GM19438 (cell line): ENCODE measurements around the gene ADAM12.

Experiments used
- ATAC-seq: cut with Tn5 transposase; IDR thresholded peaks from one replicate; pipeline ENCODE4 v1.9.1; 2021; ENCODE audit warnings: low read depth; ENCODE audit not compliant: unreplicated experiment

Gene ADAM12

GRCh38 chr10:126127481-126128029, 260.7 kb downstream of the ADAM12 start:
- no peak for ATAC-seq

DNA sequence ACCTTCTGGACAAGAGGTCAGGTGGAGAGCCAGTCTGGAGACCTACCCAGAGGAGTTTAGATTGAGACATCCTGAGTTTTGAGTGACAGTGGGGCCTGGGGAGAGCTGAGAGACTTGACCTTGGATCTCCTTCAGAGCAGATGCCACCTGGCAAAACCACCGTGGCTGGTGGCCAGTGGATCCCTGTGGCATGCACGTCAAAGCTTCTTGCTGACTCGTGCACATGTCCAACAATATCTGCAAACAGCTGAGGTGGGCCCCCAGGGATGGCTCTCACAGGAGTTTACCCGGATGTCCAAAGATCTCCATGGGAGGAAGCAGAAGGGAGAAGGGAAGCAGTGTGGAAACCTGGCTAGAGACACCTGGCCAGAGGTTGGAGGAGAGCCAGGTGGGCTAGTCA, 261.4 kb downstream of the ADAM12 start:
- no peak for ATAC-seq

DNA sequence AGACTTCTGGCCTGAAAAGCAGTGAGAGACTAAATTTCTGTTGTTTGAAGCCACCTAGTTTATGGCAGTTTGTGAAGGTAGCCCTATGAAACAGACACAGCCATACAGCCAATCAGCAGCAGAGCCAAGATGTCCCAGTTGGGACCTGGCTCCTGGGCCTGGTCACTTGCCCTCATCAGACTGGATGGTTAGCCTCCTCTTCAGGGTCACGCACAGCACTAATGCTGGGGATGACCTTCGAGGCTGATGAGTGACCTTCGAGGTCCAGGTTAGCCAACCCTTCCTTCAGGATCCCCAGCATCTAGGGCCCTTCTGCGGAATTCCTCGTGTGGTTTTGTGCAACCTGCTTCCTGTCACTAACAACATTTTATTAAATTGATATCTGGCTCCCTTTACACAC, 262.3 kb downstream of the ADAM12 start:
- ATAC-seq = no peak

DNA sequence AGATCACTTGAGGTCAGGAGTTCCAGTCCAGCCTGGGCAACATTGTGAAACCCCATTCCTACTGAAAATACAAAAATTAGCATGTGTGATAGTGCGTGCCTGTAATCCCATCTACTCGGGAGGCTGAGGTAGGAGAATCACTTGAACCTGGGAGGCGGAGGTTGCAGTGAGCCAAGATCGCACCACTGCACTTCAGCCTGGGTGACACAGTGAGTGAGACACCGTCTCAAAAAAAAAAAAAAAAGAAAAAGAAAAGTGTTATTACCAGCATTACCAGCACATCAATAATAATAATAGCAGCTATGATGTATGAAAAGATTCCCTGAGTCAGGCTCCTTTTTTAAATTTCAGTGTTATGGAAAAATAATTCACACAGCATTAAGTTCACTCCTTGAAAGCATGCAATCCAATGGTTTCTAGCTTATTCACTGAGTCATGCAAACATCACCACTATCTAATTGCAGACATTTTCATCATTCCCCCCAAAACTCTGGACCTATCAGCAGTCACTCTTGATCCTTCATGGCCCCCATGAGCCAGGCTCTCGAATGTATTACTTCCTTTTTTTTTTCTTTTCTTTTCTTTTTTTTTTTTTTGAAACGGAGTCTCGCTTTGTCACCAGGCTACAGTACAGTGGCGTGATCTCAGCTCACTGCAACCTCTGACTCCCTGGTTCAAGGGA, 263.5 kb downstream of the ADAM12 start:
- no peak for ATAC-seq

- no peak for ATAC-seq
These were observed 264.2 kb downstream of the ADAM12 start for GRCh38 chr10:126124046-126124445.

DNA sequence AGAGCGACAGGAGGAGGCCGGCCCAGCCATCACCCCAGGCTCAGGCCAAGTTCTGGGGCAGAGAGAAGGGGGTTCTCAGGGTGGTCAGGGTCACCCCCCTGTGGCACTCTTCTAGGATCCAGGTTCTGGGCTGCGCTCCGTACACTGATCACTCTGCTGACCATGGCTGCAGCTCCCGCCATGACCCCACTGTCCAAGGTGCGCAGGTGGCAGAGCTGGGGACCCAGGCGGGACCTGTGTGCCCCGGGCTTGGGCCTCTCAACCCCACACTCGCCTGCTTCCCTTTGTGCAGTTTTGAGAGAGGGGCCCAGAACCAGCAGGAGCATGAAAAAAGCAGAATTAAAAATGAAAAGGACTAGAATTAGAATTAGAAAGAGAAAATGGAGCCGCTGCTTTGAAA, 264.8 kb downstream of the ADAM12 start:
- ATAC-seq = no peak

DNA sequence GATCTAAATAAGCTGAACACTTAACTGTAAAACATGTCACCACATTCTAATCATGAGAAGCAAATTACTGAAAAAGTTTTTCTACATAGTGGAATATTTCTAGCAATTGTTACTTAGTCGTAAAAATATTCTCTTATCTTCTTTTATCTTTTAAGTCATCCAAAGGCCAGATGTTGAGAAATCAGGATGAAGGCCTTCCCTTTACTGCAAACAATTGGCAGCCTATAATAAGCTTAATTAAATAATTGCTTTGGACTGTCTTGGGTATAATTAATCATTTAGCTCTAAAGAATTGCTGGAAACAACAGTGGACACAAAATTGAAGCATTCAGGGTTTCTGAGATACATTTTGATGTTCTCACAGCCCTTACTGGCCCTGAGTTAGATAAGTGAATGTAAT, 265.4 kb downstream of the ADAM12 start:
- no peak for ATAC-seq

- ATAC-seq = no peak
These were observed 268.7 kb downstream of the ADAM12 start for GRCh38 chr10:126119599-126119998.

GRCh38 chr10:126118476-126118875, 269.8 kb downstream of the ADAM12 start:
- ATAC-seq = no peak

GRCh38 chr10:126117196-126117595, 271.1 kb downstream of the ADAM12 start:
- ATAC-seq = no peak

DNA sequence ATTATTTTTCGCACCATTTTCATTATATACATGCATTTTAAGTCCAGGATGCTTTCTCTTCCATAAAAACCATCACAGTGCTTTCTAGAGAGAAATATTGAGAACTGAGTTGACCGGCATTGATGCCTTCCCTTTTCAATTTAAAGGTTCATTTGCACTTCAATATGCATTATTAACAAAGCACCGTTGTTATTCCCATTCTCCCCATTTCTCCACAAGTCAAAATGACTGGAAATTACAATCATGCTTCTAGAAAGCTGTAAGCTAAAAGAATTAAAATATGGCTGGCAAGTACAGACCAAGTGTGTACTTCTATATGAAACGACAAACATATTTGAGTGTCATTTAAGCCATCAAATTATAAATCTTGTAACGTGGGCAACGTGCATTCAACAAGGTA, 272.4 kb downstream of the ADAM12 start:
- ATAC-seq = no peak

DNA sequence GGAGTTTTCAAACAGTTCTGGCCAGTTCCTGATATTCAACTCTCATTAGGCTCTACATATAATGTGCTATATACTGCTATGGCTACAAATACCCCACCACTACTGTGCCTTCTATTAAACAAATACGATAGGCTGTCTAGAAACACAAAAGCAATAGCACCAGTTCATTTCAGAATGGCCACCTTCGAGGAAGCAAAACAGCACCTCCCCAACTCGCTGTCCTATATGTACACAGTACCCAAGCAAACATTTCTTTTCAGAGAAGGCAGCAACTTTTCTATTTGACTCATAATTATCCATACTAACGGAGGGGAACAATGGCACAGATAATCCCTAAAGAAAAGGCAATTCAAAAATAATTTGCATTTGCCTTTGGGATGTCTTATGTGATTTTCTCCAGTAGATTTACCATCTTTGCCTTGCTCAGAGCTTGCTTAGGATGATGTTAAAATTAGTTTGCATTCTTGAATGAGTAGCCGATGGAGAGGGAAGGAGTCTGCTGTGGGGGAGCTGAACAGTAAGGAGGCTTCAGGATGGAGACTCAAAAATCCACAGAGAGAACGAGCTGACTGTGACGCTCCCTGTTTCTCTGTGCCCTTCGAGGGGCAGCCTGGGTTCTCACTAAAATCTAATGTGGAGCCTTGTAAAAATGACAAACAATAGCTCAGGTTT, 273.3 kb downstream of the ADAM12 start:
- ATAC-seq = no peak

GRCh38 chr10:126111516-126111915, 276.8 kb downstream of the ADAM12 start:
- ATAC-seq = no peak

DNA sequence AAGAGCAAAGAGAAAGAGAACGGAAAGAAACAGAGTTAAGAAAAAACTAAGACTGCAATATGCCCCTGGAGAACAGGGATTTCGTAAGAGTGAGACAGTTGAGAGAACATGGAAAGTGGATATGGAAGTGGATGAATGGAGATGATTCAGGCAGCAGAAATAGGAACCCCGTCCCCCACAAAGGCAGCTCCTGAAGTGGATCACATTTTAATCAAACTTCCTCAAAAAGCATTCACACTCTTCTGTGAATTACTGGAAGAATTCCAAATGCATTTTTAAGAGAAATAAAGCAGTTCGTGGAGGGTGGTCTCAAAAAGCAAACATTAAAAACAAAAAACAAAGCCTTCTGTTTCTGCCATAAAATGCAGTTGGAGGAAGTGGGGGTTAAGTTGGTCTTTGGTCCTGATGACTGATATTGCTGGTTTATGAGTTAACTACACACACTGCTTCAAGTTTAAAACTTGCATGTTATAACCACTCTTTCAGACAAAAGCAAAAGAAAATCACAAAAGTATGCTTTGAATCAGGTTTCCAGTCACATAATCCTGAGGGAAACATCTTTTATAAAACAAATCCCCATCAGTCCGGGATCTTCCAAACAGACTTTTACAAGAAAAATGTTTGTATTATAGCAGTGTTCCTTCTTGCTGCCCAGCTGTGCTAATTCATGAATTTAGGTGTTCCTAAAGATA, 277.6 kb downstream of the ADAM12 start:
- no peak for ATAC-seq

- no peak for ATAC-seq
These were observed 278.4 kb downstream of the ADAM12 start for GRCh38 chr10:126109893-126110292.

DNA sequence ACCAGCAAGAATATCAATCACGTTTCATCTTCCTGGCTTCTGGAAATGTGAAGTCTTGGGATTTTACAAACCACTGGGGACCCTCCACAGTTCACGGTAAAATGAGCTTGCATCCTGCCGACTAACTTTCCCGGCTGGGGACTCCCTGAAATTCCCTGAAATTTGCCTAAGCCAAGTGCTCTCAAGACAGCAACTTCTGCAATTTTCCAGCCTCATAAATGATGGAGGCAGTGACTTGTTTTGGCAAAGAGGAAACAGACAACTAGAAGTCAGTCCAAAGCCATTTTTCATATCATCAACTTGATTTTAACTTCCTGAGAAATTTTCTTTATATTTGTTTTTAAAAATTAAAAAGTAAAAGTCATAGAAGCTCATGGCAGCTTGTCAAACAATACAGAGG, 279.6 kb downstream of the ADAM12 start:
- no peak for ATAC-seq

- no peak for ATAC-seq
These were observed 283.5 kb downstream of the ADAM12 start for GRCh38 chr10:126104767-126105166.

- no peak for ATAC-seq
These were observed 285.6 kb downstream of the ADAM12 start for GRCh38 chr10:126102636-126103035.

- peak; percentile 72 for ATAC-seq
These were observed 286.5 kb downstream of the ADAM12 start for GRCh38 chr10:126101736-126102135.

DNA sequence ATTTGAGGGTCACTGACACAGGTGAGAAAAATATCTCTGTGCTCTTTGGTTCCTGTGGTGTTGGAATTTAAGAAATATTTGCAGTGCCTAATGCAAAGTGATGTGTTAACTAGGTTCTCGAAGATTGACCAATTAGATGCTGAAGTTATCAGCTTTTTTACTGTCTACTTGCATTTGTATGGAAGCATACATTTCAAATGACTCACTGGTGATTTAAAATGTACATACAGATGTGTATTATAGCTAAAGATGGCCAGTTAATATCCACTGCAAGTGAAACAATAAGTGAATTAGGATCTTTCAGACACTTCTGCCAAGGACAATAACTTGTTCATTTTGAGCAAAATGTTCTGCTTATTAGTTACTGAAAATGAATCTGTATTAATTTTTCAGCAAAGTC, 287.0 kb downstream of the ADAM12 start:
- no peak for ATAC-seq

DNA sequence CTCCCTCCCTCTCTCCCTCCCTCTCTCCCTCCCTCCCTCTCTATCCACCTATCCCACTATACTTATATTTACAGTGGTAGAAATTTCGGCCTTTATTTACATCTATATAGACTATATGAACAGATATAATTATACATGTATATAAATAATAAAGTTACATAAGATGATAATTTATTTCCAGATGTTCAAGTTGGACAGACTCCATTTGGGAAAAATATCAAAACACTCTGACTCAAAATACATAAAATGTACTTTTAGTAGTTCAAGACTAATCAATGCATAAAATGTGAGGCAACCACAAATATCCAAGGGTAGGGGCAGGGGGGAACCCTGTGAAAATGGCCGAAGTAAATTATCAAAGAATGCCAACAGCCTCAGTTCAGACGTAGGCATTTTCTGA, 288.9 kb downstream of the ADAM12 start:
- no peak for ATAC-seq

- no peak for ATAC-seq
These were observed 290.1 kb downstream of the ADAM12 start for GRCh38 chr10:126098226-126098581.
